IPS-20b (cell line): Measurements from ENCODE around the gene SLC9A9.

ENCODE experiments used
- H3K27ac ChIP-seq: one replicate; pipeline ENCODE4 v1.5.1; 2013; ENCODE audit warnings: low read length
- H3K27me3 ChIP-seq: 2 replicates; pipeline ENCODE4 v1.6.1; 2013; ENCODE audit warnings: mild to moderate bottlenecking, low read length, inconsistent platforms; ENCODE audit not compliant: insufficient read depth
- H3K36me3 ChIP-seq: 2 replicates; pipeline ENCODE4 v1.6.1; 2013; ENCODE audit warnings: low read depth, mild to moderate bottlenecking, inconsistent platforms, low read length, moderate library complexity; ENCODE audit not compliant: insufficient read depth
- H3K4me1 ChIP-seq: 2 replicates; pipeline ENCODE4 v1.6.1; 2013; ENCODE audit warnings: mild to moderate bottlenecking, control low read depth, inconsistent platforms, low read length, moderate library complexity; ENCODE audit not compliant: insufficient read depth
- H3K4me3 ChIP-seq: 2 replicates; pipeline ENCODE4 v1.5.1; 2013; ENCODE audit warnings: mild to moderate bottlenecking, low read length, inconsistent platforms
- H3K9ac ChIP-seq: 2 replicates; pipeline ENCODE4 v1.6.1; 2013; ENCODE audit warnings: low read depth, mild to moderate bottlenecking, inconsistent platforms, low read length, moderate library complexity
- H3K9me3 ChIP-seq: 2 replicates; pipeline ENCODE4 v1.6.1; 2013; ENCODE audit warnings: mild to moderate bottlenecking, low read depth, low read length, inconsistent platforms; ENCODE audit not compliant: insufficient read depth

The SLC9A9 gene

DNA sequence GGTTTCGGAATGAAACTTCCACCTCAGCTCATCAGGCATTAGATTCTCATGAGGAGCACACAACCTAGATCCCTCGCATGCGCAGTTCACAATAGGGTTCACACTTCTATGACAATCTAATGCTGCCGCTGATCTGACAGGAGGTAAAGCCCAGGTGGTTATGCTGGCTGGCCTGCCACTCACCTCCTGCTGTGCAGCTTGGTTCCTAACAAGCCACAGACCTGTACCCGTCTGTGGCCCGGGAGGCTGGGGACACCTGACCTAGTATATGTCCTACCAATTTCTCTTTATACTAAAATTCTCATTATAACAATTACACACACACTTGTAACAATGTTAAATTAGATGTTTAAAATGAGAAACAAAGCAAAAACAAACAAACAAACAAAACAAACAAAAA, 172.2 kb downstream of the SLC9A9 start:
- Histone ChIP-seq H3K27ac (no peak overlapping the region), H3K4me3 (no peak overlapping the region), H3K9me3 (no peaks in the 10 kb centered on the region), H3K9ac (no peak overlapping the region), H3K4me1 (no peaks in the 10 kb centered on the region), H3K27me3 (no peaks in the 10 kb centered on the region), H3K36me3 (no peaks in the 10 kb centered on the region)

DNA sequence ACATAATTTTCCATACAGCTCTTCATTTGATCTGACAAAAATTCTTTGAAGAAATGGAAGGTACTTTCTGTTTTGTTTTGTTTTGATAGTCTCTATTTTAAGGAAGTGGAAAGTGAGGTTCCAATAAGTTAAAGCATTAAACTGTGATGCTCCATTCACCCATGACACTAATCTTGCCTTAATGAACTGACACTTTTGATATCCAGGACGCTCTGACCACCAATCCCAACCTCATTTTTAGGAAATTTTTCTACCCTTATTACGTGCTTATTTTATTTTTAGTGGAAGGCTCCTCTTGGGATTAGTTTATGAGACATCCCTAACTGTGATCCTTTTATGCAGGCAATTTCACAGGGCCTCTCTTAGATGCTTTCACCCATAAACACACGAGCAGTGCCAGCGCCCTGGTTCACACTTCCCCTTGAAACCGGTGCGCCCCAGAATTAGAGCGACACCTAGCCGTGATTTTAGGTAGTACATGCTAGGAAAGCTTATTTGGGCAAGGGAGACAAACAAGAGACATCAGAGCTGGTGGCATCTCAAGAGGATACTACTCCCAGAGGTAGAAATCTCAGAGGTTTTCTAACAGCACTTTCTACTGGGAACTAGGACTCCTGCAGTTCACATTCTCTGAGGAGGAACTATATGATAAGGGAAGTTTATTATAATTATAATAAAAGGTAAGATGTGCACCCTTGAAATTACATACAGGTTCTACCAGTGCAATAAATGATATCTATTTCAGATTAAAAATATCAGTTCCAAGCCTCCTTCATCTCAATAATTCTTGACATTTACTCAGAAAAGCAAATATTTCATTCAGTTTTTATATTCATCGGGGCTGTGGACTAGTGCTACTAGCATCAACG, 173.9 kb downstream of the SLC9A9 start:
- Histone ChIP-seq H3K4me1 (no peaks in the 10 kb centered on the region), H3K4me3 (no peak overlapping the region), H3K36me3 (no peaks in the 10 kb centered on the region), H3K9me3 (no peaks in the 10 kb centered on the region), H3K27me3 (no peaks in the 10 kb centered on the region), H3K27ac (no peak overlapping the region), H3K9ac (no peak overlapping the region)

DNA sequence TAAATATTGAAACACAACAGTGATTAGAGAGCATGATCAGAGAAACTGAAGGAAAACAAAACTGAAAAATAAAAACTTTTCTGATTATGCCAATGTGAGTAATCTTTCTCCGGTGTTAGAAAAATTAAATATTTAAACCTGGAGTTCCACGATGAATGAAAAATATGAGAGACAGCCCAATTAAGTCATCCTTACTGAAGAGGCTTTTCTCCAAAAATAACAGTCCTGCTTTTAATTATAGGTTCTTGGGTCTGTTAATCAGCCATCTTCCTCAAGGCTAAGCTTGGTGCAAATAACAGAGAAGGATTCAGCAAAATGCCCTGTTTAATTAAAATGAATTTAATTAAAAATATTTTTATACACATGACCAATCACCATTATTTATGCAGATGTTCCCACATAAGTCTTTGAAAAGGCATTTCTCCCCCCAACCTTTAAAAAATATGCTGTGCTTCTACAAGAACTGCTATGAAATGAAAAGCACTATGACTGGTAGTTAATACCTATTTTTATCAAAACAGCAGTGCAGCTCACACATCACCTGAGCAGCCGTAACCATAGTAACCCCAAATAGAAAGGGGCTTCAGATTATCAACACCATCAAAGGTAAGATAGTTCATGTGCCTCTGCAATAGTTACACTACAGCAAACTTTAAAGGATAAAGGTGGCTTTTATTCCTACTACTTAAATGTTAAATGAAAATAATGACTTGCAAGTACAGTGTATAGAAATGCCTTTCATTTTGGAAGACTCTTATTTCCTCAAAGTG, 175.7 kb downstream of the SLC9A9 start:
- H3K36me3 ChIP-seq: no peaks in the 10 kb centered on the region
- no peaks in the 10 kb centered on the region for H3K9me3 ChIP-seq
- no peaks in the 10 kb centered on the region for H3K4me1 ChIP-seq
- no peak overlapping the region for H3K27ac ChIP-seq
- H3K27me3 ChIP-seq: no peaks in the 10 kb centered on the region
- no peak overlapping the region for H3K4me3 ChIP-seq
- H3K9ac ChIP-seq: no peak overlapping the region

DNA sequence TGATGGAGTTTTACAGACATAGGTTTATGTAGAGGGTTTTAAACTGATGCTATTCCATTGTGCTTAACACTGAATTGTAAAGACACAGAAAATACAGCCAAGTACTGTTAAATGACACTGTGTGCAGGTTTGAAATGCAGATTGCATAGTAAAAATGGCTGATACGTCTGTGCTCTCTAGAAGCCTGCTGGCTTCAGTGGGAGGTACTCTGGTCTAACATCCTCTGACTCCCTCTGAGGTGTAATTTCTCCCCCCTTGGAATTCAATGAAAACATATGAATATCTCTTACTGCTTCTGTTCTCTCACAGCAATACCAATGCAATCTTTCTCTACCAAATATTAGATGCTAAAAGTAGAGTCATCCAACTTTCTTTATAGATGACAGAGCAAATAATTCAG, 176.6 kb downstream of the SLC9A9 start:
- Histone ChIP-seq H3K9ac (no peak overlapping the region), H3K36me3 (no peaks in the 10 kb centered on the region), H3K4me3 (no peak overlapping the region), H3K27me3 (no peaks in the 10 kb centered on the region), H3K9me3 (no peaks in the 10 kb centered on the region), H3K4me1 (no peaks in the 10 kb centered on the region), H3K27ac (no peak overlapping the region)

DNA sequence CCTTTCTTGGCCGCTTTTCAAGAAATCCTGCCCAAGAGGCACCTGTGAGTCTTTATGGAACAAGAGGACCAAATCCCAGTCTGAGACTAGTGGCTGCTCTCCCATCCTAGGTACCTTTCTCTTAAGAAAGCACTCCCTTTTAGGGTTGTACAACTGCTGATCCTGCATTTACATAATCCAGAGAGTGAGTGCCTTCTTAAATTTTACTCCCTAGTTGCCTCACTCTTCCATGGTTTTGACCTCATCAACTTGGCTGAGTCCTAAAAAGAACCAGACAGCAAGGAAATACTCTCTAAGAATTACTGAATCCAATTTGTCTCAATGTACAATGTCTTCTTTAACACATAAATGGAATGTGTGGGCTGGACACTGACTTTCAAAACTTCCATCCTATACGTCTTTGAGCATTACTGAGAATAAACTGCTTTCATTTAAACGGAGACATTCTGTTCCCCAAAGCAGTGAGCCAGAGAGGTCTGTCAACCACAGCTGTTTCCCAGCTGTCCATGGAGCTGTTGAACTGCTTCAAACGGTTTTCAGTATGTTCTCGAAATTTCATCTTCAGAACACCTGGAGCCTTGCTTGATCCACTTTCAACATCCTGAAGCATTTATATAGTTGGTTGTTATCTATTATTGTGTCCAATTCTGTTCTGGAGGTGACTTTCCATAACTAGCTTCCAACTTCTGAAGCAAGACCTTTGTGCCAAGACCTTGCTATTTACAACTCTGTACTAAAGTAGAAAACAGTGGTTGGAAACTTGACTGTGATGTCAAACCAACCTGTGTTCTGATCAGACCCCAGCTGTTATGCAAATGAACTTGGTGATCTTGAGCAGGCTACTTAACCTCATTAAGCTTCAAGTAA, 179.1 kb downstream of the SLC9A9 start:
- Histone ChIP-seq H3K27ac (no peak overlapping the region), H3K9ac (no peak overlapping the region), H3K9me3 (no peaks in the 10 kb centered on the region), H3K36me3 (no peaks in the 10 kb centered on the region), H3K27me3 (no peaks in the 10 kb centered on the region), H3K4me1 (no peaks in the 10 kb centered on the region), H3K4me3 (no peak overlapping the region)

DNA sequence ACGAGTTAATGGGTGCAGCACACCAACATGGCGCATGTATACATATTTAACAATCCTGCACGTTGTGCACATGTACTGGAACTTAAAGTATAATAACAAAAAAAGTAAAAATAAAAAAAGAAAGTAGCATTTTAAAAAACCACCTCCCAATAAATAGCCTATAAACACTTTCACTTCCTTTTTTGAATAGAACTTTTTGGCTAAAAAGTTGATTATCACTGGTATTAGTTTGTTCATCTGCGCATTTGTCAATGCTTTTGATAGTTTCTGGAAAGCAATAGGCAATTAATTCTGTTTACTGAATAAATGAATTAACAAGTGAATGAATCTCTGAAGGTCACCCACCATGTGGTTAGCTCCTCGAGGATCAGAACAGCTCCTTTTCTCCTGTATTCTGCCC, 179.9 kb downstream of the SLC9A9 start:
- Histone ChIP-seq H3K27me3 (no peaks in the 10 kb centered on the region), H3K4me3 (no peak overlapping the region), H3K9ac (no peak overlapping the region), H3K27ac (no peak overlapping the region), H3K9me3 (no peaks in the 10 kb centered on the region), H3K4me1 (no peaks in the 10 kb centered on the region), H3K36me3 (no peaks in the 10 kb centered on the region)

DNA sequence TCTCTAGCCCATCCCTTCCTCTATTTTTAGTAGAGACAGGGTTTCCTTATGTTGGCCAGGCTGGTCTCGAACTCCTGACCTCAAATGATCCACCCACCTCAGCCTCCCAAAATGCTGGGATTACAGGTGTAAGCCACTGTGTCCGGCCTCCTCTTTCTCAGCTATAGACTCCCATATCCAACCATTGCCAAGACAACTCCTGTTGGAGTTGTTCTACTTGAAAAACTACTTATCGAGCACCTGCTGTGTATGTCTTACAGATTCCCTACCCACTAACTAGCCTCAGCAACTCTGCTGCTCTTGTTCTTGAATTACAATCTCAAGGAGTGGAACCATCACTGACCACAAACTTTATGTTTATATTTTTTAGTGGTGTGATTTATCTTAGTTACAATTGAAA, 186.6 kb downstream of the SLC9A9 start:
- peaks cover 4% of the 10 kb centered on the region; the same call in 1 of the 2 replicates for H3K9me3 ChIP-seq
- H3K27me3 ChIP-seq: no peaks in the 10 kb centered on the region

DNA sequence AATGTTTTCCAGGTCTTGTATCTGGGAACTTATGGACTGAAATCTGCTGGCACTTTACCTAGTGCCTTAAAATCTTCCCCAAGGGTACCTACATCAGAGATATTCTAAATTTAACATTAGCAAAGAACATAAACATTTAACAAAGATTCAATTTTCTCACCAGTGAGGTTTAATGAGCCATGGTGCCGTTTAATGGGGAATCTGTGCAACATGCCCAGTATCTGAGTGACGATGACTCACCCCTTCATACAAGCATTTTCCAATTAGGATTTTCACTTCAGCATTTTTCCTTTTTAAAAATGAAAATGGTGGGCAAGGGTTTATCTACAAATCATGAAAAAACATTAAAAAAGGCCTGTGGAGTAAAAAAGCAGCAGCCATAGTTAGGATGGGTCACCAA, 189.4 kb downstream of the SLC9A9 start:
- Histone ChIP-seq H3K9me3 (peaks cover 4% of the 10 kb centered on the region; the same call in 1 of the 2 replicates), H3K27ac (no peak overlapping the region), H3K4me1 (peaks cover 14% of the 10 kb centered on the region; the same call in 1 of the 2 replicates), H3K9ac (no peak overlapping the region), H3K27me3 (no peaks in the 10 kb centered on the region), H3K36me3 (no peaks in the 10 kb centered on the region), H3K4me3 (no peak overlapping the region)

More for the DNA sequence above, 186.6 kb downstream of the SLC9A9 start:
- H3K4me3 ChIP-seq: no peak overlapping the region
- H3K4me1 ChIP-seq: peaks cover 4% of the 10 kb centered on the region; the same call in 1 of the 2 replicates
- no peak overlapping the region for H3K9ac ChIP-seq
- H3K36me3 ChIP-seq: no peaks in the 10 kb centered on the region
- H3K27ac ChIP-seq: no peak overlapping the region

DNA sequence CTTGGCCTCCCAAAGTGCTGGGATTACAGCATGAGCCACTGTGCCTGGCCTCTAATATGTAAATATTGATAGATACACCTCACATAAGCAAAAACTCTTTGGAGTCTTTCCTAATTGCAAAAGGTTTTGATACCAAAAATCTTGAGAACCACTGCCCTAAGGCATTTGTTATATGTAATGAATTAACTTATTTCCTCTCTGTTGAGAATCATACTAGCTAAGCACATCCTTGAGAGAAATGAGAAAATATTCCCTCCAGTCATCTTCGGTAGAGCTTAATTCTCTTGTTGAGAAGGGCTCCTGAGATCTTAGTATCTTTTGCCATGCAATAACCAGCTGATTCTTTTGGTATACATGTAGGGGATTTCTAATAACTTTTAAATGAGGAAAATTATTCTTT, 190.2 kb downstream of the SLC9A9 start:
- Histone ChIP-seq H3K9ac (no peak overlapping the region), H3K27ac (no peak overlapping the region), H3K4me3 (no peak overlapping the region), H3K4me1 (peaks cover 14% of the 10 kb centered on the region; the same call in 1 of the 2 replicates), H3K27me3 (no peaks in the 10 kb centered on the region), H3K36me3 (no peaks in the 10 kb centered on the region), H3K9me3 (peaks cover 4% of the 10 kb centered on the region; the same call in 1 of the 2 replicates)

DNA sequence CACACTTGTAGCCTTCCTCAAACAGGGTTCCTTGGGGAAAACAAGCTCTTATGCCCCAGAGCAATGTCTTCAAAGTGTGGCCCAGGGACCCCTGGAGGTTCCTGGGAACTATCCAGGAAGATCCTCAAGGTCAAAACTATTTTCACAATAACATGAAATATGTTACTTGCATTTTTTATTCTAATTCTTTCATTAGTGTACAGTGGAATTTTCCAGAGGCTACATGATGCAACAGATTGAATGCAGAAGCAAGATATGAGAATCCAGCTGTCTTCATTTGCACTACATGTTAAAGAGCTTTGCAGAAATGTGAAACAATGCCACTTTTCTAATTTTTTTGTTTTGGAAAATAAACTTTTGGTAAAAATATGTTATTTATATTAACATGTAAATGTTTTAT, 190.9 kb downstream of the SLC9A9 start:
- Histone ChIP-seq H3K9ac (no peak overlapping the region), H3K27ac (no peak overlapping the region), H3K36me3 (no peaks in the 10 kb centered on the region)

DNA sequence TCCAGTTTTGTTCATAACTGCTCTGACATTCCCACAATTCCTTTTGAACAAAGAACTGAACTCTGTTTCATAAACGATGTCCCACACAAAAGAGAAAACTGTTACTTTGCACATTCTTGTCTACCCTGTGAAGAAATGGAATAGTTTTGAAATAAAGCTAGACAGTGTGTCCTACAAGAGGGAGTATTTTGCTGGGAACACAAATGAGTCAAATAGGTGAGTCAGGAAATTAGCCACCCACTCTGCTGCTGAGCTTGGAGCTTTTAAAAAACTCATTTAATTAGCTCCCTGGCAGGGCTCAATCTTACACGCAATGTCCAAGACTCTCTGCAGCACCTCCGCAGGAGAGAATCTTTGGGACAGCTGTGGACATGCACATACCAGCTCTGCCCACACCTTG, 193.4 kb downstream of the SLC9A9 start:
- Histone ChIP-seq H3K27me3 (no peaks in the 10 kb centered on the region), H3K9ac (no peak overlapping the region), H3K36me3 (no peaks in the 10 kb centered on the region), H3K4me3 (no peak overlapping the region), H3K4me1 (peaks cover 14% of the 10 kb centered on the region; the same call in 1 of the 2 replicates), H3K9me3 (no peaks in the 10 kb centered on the region), H3K27ac (no peak overlapping the region)

More for the DNA sequence above, 190.9 kb downstream of the SLC9A9 start:
- Histone ChIP-seq H3K4me1 (peaks cover 14% of the 10 kb centered on the region; the same call in 1 of the 2 replicates), H3K27me3 (no peaks in the 10 kb centered on the region), H3K9me3 (peaks cover 4% of the 10 kb centered on the region; the same call in 1 of the 2 replicates), H3K4me3 (no peak overlapping the region)
